ENCODE data around the gene ARVCF. TPM values are rescaled to one million over a fixed set of nuclear protein-coding genes. Genes with fewer than 3 reads are reported as not detected.

Gene ARVCF
- total and polyA plus RNA-seq, 2 experiments from 2014 or later, result 15.6 to 122 TPM

- Histone ChIP-seq H3K36me3 (ENCODE audit: insufficient read depth) (no peaks in the 10 kb centered on the region), H3K4me1 (ENCODE audit: insufficient read depth) (peaks cover 14% of the 10 kb centered on the region), H3K27ac (ENCODE audit: low read depth) (no peak overlapping the region), H3F3A (replicated peaks; ENCODE audit: low read depth) (peaks cover 4% of the 10 kb centered on the region; the same call in 1 of the 2 replicates), H3K27me3 (ENCODE audit: insufficient read depth) (no peaks in the 10 kb centered on the region), H2AFZ (no peak overlapping the region), H3K9me2 (ENCODE audit: insufficient read depth) (no peaks in the 10 kb centered on the region), H4K20me1 (replicated peaks; ENCODE audit: insufficient read depth) (no peaks in the 10 kb centered on the region), H3K4me3 (no peak overlapping the region), H3K79me2 (replicated peaks; ENCODE audit: insufficient read depth) (no peaks in the 10 kb centered on the region), H3K4me2 (no peak overlapping the region)
- no peaks in the 10 kb centered on the region for H3K36me3 Mint-ChIP-seq (ENCODE audit: low read depth)
- ATAC-seq (no peak), DNase-seq (ENCODE audit: low spot score) (no peak)
- no peak overlapping the region; the same call in 2 of the 3 replicates for H3K4me3 Mint-ChIP-seq
- no peak overlapping the region for H3K27ac Mint-ChIP-seq
- H3K4me1 Mint-ChIP-seq, result peaks cover 26% of the 10 kb centered on the region
- peaks cover 8% of the 10 kb centered on the region for H3K27me3 Mint-ChIP-seq (ENCODE audit: insufficient read depth, low read depth, poor library complexity)
- TF ChIP-seq ZNF462 (CRISPR knock-in tag; IDR thresholded peaks at IDR 0.05), result no peak
- TF ChIP-seq ZNF331 (CRISPR knock-in tag; IDR thresholded peaks at IDR 0.05; ENCODE audit: low read depth), result no peak
- TF ChIP-seq EZH2 (IDR thresholded peaks at IDR 0.05; ENCODE audit: low read depth, unreplicated experiment), result no peak
- no peak for TF ChIP-seq ETS1 (IDR thresholded peaks at IDR 0.05)
- no peak for TF ChIP-seq CTCF (conservative IDR thresholded peaks at IDR 0.05; ENCODE audit: low read depth in 2 of 2)
- no peak for TF ChIP-seq NANOG (IDR thresholded peaks at IDR 0.05; ENCODE audit: borderline replicate concordance)
- no peak for TF ChIP-seq ZNF114 (CRISPR knock-in tag; IDR thresholded peaks at IDR 0.05)
- TF ChIP-seq JUNB (IDR thresholded peaks at IDR 0.05; ENCODE audit: unreplicated experiment), result no peak
- TF ChIP-seq CREB1 (CRISPR knock-in tag; IDR thresholded peaks at IDR 0.05; ENCODE audit: low read depth), result no peak
- TF ChIP-seq EZH2phosphoT487 (IDR thresholded peaks at IDR 0.05; ENCODE audit: unreplicated experiment), result no peak
- TF ChIP-seq POLR2AphosphoS5 (IDR thresholded peaks at IDR 0.05; ENCODE audit: low read depth), result no peak
- no peak for TF ChIP-seq STAT1 (IDR thresholded peaks at IDR 0.05; ENCODE audit: unreplicated experiment)
- TF ChIP-seq REST (IDR thresholded peaks at IDR 0.05; ENCODE audit: unreplicated experiment), result no peak
- no peaks in the 10 kb centered on the region; the same call in 2 of the 3 replicates for H3K9me3 Mint-ChIP-seq
These were observed 56.0 kb downstream of the ARVCF start for GRCh38 chr22:19960491-19961200.
